WERI-Rb-1 (cell line): ENCODE results near the gene POU3F2.
A peak's percentile ranks its signal among the peaks of the same experiment; 100 is the strongest.

ENCODE experiments used
- DNase-seq: peaks from one replicate; pipeline ENCODE4 v3.0.0-alpha.2; 2020
- H3K27ac ChIP-seq: fragments of 250-450 bp; sonication (Bioruptor Pico); 2 replicates; pipeline ENCODE4 v1.5.1; 2020; ENCODE audit warnings: mild to moderate bottlenecking, moderate library complexity
- H3K27me3 ChIP-seq: fragments of 250-450 bp; sonication (Bioruptor Pico); 2 replicates; pipeline ENCODE4 v1.5.1; 2021; ENCODE audit warnings: mild to moderate bottlenecking, low read depth, moderate library complexity; ENCODE audit not compliant: insufficient read depth, severe bottlenecking
- H3K36me3 ChIP-seq: fragments of 250-450 bp; sonication (Bioruptor Pico); 2 replicates; pipeline ENCODE4 v1.5.1; 2020; ENCODE audit warnings: mild to moderate bottlenecking, moderate library complexity
- H3K4me3 ChIP-seq: 2 replicates; pipeline ENCODE4 v1.5.1; 2011; ENCODE audit warnings: low read depth, mild to moderate bottlenecking, control low read depth, low read length
- H3K9me3 ChIP-seq: fragments of 250-450 bp; sonication (Bioruptor Pico); 2 replicates; pipeline ENCODE4 v1.5.1; 2021; ENCODE audit warnings: mild to moderate bottlenecking, moderate library complexity; ENCODE audit not compliant: severe bottlenecking
- TF ChIP-seq, protein P1 (sequence below): IDR thresholded peaks from 2 replicates; pipeline ENCODE4 v1.5.1; 2011; ENCODE audit warnings: low read depth, mild to moderate bottlenecking, control low read depth, inconsistent platforms, low read length

Gene POU3F2

DNA sequence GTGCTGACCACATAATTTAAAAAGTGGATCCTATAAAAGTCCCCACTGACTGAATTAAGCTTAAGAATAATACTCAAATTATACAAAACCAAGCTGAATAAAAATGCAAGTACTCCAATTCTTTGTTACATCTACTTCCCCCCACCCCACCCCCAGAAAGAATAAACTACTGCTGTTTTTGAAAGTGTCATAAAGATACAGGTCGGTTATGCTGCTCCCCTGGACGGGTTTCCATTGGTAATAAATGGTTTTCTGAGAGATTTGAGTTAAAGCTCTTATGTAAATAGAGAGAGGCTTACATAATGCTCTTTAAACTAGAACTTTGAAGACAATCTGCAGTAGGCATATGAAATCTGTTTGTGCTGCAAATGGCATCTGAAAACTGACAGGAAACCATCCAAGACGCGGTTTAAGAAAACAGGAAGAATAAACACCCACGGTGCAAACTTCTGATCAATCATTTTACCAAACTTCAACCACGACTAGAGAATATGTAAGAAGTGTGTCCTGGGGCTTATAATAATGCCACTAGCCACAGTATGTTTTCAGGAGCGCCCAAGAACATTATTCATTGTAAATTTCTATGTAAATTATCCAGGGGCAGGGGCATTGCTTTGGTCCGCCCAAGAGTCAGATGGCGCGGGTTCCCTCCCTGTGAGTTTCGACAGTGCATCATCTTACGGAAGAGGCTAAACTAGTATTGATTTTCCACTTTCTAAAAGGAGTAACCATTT, 10.8 kb upstream of the POU3F2 start:
- peaks cover 68% of the 10 kb centered on the region for H3K27me3 ChIP-seq
- no peak for DNase-seq

DNA sequence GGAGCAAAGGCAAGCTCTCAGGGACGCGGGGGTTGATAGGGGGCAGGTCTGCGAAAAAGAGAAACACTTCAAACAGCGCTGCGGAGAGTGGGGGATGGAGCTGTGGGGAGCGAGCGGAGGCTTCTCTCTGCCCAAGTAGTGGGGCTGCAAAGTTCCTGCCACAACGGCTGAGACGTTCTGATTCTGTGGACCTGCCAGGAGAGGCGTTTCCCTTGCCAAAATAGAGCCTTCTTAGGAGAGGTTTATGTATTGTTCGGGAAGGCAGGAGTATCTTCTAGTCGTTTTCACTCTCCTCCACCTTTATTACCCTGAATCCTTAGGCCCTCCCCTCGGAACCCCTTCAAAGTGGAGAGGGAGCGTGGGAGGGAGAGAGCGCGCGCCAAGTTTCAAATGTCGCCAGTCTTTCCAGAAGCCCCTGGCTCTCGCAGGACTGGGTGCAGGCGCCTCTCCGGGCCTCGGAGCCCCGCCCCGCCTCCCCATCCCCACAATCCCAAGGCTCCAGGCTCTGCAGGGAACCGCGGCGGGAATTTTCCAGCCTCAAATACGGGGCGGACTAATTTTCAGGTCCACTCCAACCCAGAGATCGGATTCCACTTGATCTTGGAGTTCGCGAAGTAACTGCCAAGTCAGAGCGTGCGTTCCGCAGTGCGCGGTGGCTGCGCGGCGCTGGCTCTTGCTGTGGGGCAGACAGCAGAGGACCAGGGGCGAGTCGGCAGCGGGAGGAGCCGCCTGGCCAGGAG, 10.0 kb upstream of the POU3F2 start:
- peak; percentile 28 for DNase-seq
- H3K27me3 ChIP-seq = peaks cover 74% of the 10 kb centered on the region
- TF ChIP-seq, protein P1, sequence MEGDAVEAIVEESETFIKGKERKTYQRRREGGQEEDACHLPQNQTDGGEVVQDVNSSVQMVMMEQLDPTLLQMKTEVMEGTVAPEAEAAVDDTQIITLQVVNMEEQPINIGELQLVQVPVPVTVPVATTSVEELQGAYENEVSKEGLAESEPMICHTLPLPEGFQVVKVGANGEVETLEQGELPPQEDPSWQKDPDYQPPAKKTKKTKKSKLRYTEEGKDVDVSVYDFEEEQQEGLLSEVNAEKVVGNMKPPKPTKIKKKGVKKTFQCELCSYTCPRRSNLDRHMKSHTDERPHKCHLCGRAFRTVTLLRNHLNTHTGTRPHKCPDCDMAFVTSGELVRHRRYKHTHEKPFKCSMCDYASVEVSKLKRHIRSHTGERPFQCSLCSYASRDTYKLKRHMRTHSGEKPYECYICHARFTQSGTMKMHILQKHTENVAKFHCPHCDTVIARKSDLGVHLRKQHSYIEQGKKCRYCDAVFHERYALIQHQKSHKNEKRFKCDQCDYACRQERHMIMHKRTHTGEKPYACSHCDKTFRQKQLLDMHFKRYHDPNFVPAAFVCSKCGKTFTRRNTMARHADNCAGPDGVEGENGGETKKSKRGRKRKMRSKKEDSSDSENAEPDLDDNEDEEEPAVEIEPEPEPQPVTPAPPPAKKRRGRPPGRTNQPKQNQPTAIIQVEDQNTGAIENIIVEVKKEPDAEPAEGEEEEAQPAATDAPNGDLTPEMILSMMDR = no peak
- H3K36me3 ChIP-seq = no peaks in the 10 kb centered on the region
- H3K27ac ChIP-seq = no peak overlapping the region
- H3K9me3 ChIP-seq = no peaks in the 10 kb centered on the region
- H3K4me3 ChIP-seq = peak overlapping the region; percentile 43

More for the DNA sequence above, 10.8 kb upstream of the POU3F2 start:
- H3K4me3 ChIP-seq = peak overlapping the region; percentile 43
- TF ChIP-seq, protein P1 = no peak
- H3K36me3 ChIP-seq = no peaks in the 10 kb centered on the region
- H3K27ac ChIP-seq = no peak overlapping the region
- H3K9me3 ChIP-seq = no peaks in the 10 kb centered on the region

DNA sequence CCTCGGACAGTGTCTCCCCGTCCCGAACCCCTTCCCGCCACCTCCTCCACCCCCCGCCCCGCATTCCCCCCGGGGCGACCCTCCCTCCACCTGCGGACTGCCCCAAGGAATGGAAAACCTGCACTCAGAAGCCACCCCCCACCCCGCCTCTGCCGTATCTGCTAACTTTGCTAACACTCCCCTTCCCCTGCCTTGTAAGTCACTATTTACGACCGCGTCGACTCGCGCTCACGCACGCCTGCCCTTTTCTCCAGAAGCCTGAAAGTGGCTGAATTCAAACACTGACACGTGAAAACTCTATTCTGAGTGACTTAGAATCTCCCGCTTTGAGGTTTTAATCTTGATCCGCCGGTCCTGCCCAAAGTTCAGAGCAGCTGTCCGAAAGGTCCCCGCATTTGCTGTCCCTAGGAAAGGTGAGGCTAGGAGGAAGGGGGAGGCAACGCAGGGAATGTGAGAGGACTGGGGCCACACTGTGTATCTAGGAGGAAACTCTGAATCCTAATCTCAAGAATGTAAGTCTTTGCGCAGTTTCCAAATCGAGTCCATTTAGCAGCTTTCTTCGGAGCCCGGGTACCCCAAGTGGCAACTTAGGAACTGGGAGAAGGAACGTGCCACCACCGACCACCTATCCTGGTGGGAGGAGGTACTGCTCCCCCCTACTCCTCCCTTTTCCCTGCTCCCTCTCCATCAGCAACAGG, 9.3 kb upstream of the POU3F2 start:
- Histone ChIP-seq H3K36me3 (no peaks in the 10 kb centered on the region), H3K27me3 (peaks cover 80% of the 10 kb centered on the region), H3K9me3 (no peaks in the 10 kb centered on the region), H3K4me3 (peak overlapping the region; percentile 43), H3K27ac (no peak overlapping the region)
- DNase-seq = no peak
- TF ChIP-seq, protein P1 = no peak

DNA sequence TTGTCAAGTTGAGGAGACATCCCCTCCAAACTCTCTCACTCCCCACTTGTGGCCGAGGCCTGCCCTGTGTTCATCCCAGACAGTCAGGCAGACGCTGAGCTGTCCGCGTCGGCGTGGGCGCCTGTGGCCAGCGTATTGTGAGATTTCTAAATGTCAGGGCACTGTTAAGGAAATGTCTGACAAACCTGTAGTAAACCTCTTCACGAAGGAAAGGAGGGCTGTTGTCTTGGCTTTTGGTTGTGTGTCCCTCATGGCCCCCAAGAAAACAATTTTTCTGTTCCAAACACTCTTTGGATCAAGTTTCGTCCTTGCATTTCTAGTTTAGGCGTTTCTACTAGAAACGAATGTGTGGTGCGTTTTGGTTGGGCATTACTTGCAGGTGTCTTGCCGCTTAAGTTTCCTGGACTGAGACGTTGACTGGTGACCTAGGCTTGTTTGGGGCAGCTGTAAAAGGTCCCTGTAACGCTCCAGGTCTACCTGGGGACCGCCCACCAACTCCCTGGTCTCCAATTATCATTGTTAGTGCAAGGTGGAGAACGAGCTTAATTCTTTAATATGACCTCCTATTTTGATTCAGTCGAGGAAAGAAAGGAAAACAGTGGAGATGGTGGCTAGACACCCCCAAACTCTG, 8.7 kb upstream of the POU3F2 start:
- DNase-seq = no peak
- H3K27me3 ChIP-seq = peaks cover 85% of the 10 kb centered on the region
- no peaks in the 10 kb centered on the region for H3K9me3 ChIP-seq
- H3K36me3 ChIP-seq = no peaks in the 10 kb centered on the region
- H3K4me3 ChIP-seq = no peak overlapping the region
- H3K27ac ChIP-seq = no peak overlapping the region
- TF ChIP-seq, protein P1 = no peak

DNA sequence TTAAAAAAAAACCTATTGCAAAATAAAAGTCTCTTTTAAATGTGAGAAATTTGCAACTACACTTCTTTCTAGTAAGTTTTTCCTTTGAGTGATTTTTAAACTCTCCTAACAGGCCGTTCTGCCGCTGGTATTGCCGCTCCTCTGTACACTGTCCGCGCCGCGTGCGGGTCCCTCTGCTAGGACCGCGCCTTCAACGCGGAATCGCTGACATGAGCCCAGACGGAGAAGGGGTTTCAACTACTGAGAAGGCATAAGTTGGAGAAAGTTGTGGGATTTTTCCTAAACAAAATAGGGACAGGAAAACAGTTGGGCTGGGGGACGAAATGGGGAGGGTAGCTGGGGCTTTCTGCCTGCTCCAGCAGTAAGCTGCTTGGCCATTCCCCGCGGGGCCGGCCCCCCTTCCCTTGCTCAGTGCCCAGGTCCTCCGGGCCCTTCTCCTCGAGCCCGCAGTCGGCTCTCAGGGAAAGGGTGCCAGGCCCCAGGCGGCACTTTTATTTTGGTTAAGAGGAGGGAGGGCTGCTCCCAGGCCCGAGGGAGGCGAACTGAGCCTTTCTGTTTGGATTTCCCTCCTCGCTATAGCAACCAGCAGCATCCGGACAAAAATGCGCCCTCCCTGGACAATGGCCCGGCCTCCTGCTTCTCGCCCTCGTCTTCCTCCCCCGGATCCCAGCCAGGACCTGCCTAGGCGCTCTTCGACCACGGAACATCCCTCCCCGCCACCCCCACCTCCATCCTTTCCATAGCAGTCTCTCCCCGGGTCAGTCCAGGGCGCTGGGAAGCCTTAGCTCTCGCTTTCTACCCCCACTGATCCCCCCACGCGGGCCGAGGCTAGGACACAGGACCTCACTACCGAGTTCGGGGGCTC, 6.8 kb upstream of the POU3F2 start:
- Histone ChIP-seq H3K9me3 (no peaks in the 10 kb centered on the region), H3K36me3 (no peaks in the 10 kb centered on the region), H3K27me3 (peaks cover 91% of the 10 kb centered on the region), H3K4me3 (peak overlapping the region; percentile 30), H3K27ac (no peak overlapping the region)
- TF ChIP-seq, protein P1 = no peak
- no peak for DNase-seq
